ENCODE measurements around the gene SH3RF2. TPM values are rescaled to one million over a fixed set of nuclear protein-coding genes. Genes with fewer than 3 reads are reported as not detected.

Gene SH3RF2
- total and polyA plus RNA-seq, 2 of the 13 experiments (the other 11 are each of a cell fraction or from before 2014, with no cell fraction given), result 2.6 to 3.7 TPM

DNA sequence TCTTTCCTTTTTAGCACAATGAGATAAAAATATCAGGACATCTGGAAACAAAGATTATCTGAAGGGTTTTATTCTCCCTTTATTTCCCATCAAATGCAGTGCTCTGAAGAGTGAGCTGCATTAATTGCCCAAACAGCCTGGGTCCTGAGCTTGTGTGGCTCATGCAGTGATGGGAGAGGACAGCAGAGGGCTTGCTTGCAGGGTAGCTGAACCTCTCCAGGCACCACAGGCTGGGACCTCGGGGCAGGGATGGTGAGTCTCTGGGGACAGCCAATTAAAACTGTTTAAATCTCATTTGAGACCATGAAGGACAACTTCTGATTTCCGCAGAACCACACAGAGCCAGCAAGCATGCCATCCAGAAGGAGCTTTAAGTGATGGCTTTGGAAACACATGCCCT, 97.7 kb downstream of the SH3RF2 start (continued):
- TF ChIP-seq, protein P1, sequence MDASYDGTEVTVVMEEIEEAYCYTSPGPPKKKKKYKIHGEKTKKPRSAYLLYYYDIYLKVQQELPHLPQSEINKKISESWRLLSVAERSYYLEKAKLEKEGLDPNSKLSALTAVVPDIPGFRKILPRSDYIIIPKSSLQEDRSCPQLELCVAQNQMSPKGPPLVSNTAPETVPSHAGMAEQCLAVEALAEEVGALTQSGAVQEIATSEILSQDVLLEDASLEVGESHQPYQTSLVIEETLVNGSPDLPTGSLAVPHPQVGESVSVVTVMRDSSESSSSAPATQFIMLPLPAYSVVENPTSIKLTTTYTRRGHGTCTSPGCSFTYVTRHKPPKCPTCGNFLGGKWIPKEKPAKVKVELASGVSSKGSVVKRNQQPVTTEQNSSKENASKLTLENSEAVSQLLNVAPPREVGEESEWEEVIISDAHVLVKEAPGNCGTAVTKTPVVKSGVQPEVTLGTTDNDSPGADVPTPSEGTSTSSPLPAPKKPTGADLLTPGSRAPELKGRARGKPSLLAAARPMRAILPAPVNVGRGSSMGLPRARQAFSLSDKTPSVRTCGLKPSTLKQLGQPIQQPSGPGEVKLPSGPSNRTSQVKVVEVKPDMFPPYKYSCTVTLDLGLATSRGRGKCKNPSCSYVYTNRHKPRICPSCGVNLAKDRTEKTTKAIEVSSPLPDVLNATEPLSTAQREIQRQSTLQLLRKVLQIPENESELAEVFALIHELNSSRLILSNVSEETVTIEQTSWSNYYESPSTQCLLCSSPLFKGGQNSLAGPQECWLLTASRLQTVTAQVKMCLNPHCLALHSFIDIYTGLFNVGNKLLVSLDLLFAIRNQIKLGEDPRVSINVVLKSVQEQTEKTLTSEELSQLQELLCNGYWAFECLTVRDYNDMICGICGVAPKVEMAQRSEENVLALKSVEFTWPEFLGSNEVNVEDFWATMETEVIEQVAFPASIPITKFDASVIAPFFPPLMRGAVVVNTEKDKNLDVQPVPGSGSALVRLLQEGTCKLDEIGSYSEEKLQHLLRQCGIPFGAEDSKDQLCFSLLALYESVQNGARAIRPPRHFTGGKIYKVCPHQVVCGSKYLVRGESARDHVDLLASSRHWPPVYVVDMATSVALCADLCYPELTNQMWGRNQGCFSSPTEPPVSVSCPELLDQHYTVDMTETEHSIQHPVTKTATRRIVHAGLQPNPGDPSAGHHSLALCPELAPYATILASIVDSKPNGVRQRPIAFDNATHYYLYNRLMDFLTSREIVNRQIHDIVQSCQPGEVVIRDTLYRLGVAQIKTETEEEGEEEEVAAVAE (CRISPR knock-in tag; IDR thresholded peaks at IDR 0.05; ENCODE audit: borderline replicate concordance), result no peak
- TF ChIP-seq ZFP36L2 (CRISPR knock-in tag; IDR thresholded peaks at IDR 0.05) (no peak), ZNF816 (CRISPR knock-in tag; IDR thresholded peaks at IDR 0.05; ENCODE audit: borderline replicate concordance) (no peak), ZNF878 (CRISPR knock-in tag; IDR thresholded peaks at IDR 0.05) (no peak), AKAP8 (CRISPR knock-in tag; IDR thresholded peaks at IDR 0.05) (no peak), NAIF1 (CRISPR knock-in tag; IDR thresholded peaks at IDR 0.05; ENCODE audit: borderline replicate concordance) (no peak), ZBTB1 (CRISPR knock-in tag; IDR thresholded peaks at IDR 0.05; ENCODE audit: borderline replicate concordance) (no peak), FOXA1 (IDR thresholded peaks at IDR 0.05) (no peak), FOXA1 (CRISPR knock-in tag; IDR thresholded peaks at IDR 0.05) (no peak), HOXA9 (CRISPR knock-in tag; IDR thresholded peaks at IDR 0.05; ENCODE audit: borderline replicate concordance) (no peak), KAT8 (CRISPR knock-in tag; IDR thresholded peaks at IDR 0.05) (no peak)
- TF ChIP-seq, protein P2, sequence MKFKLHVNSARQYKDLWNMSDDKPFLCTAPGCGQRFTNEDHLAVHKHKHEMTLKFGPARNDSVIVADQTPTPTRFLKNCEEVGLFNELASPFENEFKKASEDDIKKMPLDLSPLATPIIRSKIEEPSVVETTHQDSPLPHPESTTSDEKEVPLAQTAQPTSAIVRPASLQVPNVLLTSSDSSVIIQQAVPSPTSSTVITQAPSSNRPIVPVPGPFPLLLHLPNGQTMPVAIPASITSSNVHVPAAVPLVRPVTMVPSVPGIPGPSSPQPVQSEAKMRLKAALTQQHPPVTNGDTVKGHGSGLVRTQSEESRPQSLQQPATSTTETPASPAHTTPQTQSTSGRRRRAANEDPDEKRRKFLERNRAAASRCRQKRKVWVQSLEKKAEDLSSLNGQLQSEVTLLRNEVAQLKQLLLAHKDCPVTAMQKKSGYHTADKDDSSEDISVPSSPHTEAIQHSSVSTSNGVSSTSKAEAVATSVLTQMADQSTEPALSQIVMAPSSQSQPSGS (CRISPR knock-in tag; IDR thresholded peaks at IDR 0.05), result no peak
- TF ChIP-seq, protein P3, sequence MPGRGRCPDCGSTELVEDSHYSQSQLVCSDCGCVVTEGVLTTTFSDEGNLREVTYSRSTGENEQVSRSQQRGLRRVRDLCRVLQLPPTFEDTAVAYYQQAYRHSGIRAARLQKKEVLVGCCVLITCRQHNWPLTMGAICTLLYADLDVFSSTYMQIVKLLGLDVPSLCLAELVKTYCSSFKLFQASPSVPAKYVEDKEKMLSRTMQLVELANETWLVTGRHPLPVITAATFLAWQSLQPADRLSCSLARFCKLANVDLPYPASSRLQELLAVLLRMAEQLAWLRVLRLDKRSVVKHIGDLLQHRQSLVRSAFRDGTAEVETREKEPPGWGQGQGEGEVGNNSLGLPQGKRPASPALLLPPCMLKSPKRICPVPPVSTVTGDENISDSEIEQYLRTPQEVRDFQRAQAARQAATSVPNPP (CRISPR knock-in tag; IDR thresholded peaks at IDR 0.05), result no peak
